ENCODE results near the gene SNED1.

GRCh38 chr2:240959214-240959940 lies 39.0 kb upstream of the SNED1 start:
- TF ChIP-seq POLR2A (IDR thresholded peaks at IDR 0.05) (no peak), CTCF (IDR thresholded peaks at IDR 0.05) (no peak)
